Esophagus squamous epithelium (tissue), 4 donors: ENCODE data around the gene C22orf31.
"Not testable (repeated sequence)": the region's sequence is repeated elsewhere in the genome, so short reads cannot be mapped to it uniquely, and the experiment has no call there.

Experiments used
- CTCF ChIP-seq, 6 experiments: fragments of 450-650 bp in 4 of 6; fragments of 200-600 bp in 2 of 6; sonication (generic) in 2 of 6; IDR thresholded peaks; one replicate each; pipeline ENCODE4 v1.5.1; 2016 to 2019; ENCODE audit warnings: antibody characterized with exemption in 6 of 6, mild to moderate bottlenecking in 4 of 6, moderate library complexity in 4 of 6
- POLR2A ChIP-seq, 4 donors: fragments of 450-650 bp; IDR thresholded peaks; one replicate each; pipeline ENCODE4 v1.6.1; 2017; ENCODE audit warnings: antibody characterized with exemption in 4 of 4, mild to moderate bottlenecking in 4 of 4, moderate library complexity in 3 of 4

- not testable (repeated sequence) for TF ChIP-seq CTCF, POLR2A (IDR thresholded peaks at IDR 0.05)
These were observed 21.9 kb upstream of the C22orf31 start for GRCh38 chr22:29083576-29083932.
